ENCODE measurements around the gene P2RY11. TPM values are rescaled to one million over a fixed set of nuclear protein-coding genes. Genes with fewer than 3 reads are reported as not detected.
A peak's percentile ranks its signal among the peaks of the same experiment; 100 is the strongest.

P2RY11 gene
- total and polyA plus RNA-seq, 2 experiments from 2014 or later, result 4.0 to 4.3 TPM

DNA sequence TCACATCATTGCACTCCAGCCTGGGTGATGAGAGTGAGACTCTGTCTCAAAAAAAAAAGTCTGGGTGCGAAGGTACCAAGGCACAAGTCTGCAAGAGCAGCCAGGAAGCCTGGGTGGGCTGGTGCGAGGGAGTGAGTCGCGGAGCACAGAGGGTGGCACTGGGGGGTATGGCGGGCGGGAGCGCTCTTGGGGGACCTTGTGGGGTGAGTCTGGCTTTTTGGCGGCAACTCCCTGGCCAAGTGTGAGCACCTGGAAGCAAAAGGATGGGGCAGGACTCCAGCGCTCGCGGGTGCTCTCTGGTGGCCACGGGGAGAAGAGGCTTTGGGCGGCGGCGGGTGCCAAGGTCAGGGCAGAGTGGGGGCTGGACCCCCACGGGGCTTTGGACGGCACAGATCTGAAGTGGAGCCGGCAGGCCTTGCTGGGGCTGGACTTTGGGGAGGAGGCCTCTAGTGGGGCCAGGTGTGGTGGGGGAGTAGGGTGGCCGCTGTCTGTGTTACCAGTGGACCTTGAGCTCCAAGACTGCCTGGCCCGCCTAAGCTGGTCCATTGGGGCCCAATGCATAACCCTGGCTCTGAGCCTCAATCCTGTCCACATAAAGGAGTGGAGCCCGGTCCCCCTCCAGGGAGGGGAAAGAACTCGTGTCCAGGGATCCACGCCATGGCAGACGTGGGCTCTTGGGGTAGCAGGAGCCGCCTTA lies 1.6 kb downstream of the P2RY11 start:
- peak overlapping the region; percentile 83 for H3K27ac ChIP-seq (ENCODE audit: low read depth)
- no peaks in the 10 kb centered on the region; the same call in 1 of the 2 replicates for H3K4me1 ChIP-seq (ENCODE audit: insufficient read depth)
- H3K9me3 Mint-ChIP-seq, result no peaks in the 10 kb centered on the region
- H3K27ac Mint-ChIP-seq, result 0 out of 2 replicates have a peak overlapping the region, but pooled peaks have one; percentile 5
- peaks cover 13% of the 10 kb centered on the region; the same call in 1 of the 2 replicates for H3K79me2 ChIP-seq (replicated peaks; ENCODE audit: insufficient read depth)
- no peaks in the 10 kb centered on the region for H3K9me2 ChIP-seq (ENCODE audit: insufficient read depth)
- H3K4me3 ChIP-seq, result no peak overlapping the region
- H3K27me3 ChIP-seq (ENCODE audit: insufficient read depth), result no peaks in the 10 kb centered on the region
- peaks cover 80% of the 10 kb centered on the region for H3K36me3 Mint-ChIP-seq (ENCODE audit: low read depth)
- ATAC-seq (peak; percentile 64), DNase-seq (ENCODE audit: low spot score) (peak; percentile 89)
- peaks cover 42% of the 10 kb centered on the region for H3K27me3 Mint-ChIP-seq (ENCODE audit: insufficient read depth, low read depth, poor library complexity)
- peaks cover 12% of the 10 kb centered on the region for H3K4me1 Mint-ChIP-seq
- H4K20me1 ChIP-seq (replicated peaks; ENCODE audit: insufficient read depth), result peaks cover 18% of the 10 kb centered on the region; the same call in 1 of the 2 replicates
- H3K36me3 ChIP-seq (ENCODE audit: insufficient read depth), result peaks cover 28% of the 10 kb centered on the region
- H3K4me3 Mint-ChIP-seq, result 0 out of 3 replicates have a peak overlapping the region, but pooled peaks have one; percentile 4
- no peak overlapping the region for H2AFZ ChIP-seq
- H3F3A ChIP-seq (replicated peaks; ENCODE audit: low read depth), result peaks cover 53% of the 10 kb centered on the region
- no peak for TF ChIP-seq ZNF114 (CRISPR knock-in tag; IDR thresholded peaks at IDR 0.05)
- TF ChIP-seq, protein P1, sequence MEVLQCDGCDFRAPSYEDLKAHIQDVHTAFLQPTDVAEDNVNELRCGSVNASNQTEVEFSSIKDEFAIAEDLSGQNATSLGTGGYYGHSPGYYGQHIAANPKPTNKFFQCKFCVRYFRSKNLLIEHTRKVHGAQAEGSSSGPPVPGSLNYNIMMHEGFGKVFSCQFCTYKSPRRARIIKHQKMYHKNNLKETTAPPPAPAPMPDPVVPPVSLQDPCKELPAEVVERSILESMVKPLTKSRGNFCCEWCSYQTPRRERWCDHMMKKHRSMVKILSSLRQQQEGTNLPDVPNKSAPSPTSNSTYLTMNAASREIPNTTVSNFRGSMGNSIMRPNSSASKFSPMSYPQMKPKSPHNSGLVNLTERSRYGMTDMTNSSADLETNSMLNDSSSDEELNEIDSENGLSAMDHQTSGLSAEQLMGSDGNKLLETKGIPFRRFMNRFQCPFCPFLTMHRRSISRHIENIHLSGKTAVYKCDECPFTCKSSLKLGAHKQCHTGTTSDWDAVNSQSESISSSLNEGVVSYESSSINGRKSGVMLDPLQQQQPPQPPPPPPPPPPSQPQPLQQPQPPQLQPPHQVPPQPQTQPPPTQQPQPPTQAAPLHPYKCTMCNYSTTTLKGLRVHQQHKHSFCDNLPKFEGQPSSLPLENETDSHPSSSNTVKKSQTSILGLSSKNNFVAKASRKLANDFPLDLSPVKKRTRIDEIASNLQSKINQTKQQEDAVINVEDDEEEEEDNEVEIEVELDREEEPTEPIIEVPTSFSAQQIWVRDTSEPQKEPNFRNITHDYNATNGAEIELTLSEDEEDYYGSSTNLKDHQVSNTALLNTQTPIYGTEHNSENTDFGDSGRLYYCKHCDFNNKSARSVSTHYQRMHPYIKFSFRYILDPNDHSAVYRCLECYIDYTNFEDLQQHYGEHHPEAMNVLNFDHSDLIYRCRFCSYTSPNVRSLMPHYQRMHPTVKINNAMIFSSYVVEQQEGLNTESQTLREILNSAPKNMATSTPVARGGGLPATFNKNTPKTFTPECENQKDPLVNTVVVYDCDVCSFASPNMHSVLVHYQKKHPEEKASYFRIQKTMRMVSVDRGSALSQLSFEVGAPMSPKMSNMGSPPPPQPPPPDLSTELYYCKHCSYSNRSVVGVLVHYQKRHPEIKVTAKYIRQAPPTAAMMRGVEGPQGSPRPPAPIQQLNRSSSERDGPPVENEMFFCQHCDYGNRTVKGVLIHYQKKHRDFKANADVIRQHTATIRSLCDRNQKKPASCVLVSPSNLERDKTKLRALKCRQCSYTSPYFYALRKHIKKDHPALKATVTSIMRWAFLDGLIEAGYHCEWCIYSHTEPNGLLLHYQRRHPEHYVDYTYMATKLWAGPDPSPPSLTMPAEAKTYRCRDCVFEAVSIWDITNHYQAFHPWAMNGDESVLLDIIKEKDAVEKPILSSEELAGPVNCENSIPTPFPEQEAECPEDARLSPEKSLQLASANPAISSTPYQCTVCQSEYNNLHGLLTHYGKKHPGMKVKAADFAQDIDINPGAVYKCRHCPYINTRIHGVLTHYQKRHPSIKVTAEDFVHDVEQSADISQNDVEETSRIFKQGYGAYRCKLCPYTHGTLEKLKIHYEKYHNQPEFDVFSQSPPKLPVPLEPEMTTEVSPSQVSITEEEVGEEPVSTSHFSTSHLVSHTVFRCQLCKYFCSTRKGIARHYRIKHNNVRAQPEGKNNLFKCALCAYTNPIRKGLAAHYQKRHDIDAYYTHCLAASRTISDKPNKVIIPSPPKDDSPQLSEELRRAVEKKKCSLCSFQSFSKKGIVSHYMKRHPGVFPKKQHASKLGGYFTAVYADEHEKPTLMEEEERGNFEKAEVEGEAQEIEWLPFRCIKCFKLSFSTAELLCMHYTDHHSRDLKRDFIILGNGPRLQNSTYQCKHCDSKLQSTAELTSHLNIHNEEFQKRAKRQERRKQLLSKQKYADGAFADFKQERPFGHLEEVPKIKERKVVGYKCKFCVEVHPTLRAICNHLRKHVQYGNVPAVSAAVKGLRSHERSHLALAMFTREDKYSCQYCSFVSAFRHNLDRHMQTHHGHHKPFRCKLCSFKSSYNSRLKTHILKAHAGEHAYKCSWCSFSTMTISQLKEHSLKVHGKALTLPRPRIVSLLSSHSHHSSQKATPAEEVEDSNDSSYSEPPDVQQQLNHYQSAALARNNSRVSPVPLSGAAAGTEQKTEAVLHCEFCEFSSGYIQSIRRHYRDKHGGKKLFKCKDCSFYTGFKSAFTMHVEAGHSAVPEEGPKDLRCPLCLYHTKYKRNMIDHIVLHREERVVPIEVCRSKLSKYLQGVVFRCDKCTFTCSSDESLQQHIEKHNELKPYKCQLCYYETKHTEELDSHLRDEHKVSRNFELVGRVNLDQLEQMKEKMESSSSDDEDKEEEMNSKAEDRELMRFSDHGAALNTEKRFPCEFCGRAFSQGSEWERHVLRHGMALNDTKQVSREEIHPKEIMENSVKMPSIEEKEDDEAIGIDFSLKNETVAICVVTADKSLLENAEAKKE (CRISPR knock-in tag; IDR thresholded peaks at IDR 0.05), result no peak
- no peak for TF ChIP-seq STAT1 (IDR thresholded peaks at IDR 0.05; ENCODE audit: unreplicated experiment)
- peak; percentile 45 for TF ChIP-seq POLR2AphosphoS5 (IDR thresholded peaks at IDR 0.05; ENCODE audit: low read depth)
- TF ChIP-seq CTCF (conservative IDR thresholded peaks at IDR 0.05; ENCODE audit: low read depth in 2 of 2), result peak; percentile 73 to 79
- H3K4me2 ChIP-seq, result no peak overlapping the region
